Endothelial cell of umbilical vein (primary cell): ENCODE measurements around the gene AMIGO2. TPM values are rescaled to one million over a fixed set of nuclear protein-coding genes. Genes with fewer than 3 reads are reported as not detected.
"Not testable (repeated sequence)": the region's sequence is repeated elsewhere in the genome, so short reads cannot be mapped to it uniquely, and the experiment has no call there.

ENCODE experiments used
- BruUV-seq: library from RNA; stranded (reverse); fragments of 400-500 nt; replicated peaks from 2 replicates; lab custom pipeline; 2021; lab: Mats Ljungman, UMichigan
- CTCF ChIA-PET: fragments of 300-600, 350-600 bp; sonication (Branson Sonifier 250); formaldehyde crosslinking; loops from one replicate; lab custom pipeline; 2021; ENCODE audit warnings: antibody characterized with exemption, inconsistent platforms; lab: Charles Lee
- POLR2A ChIA-PET: fragments of 300-600, 350-600 bp; sonication (Branson Sonifier 250); formaldehyde crosslinking; loops from one replicate; lab custom pipeline; 2021; ENCODE audit warnings: antibody characterized with exemption, inconsistent platforms; lab: Charles Lee
- DNase-seq: peaks from one replicate; pipeline ENCODE4 v3.0.0-alpha.2; 2011; ENCODE audit warnings: low read depth, low spot score
- FAIRE-seq: peaks from 2 replicates; lab custom pipeline; 2011; peaks lifted over from hg19 to GRCh38; lab: Jason Lieb, UNC
- H2AFZ ChIP-seq: 2 replicates; pipeline ENCODE4 v1.6.0; 2012; ENCODE audit warnings: low read depth, low read length, control low read depth, inconsistent platforms
- H3K27ac ChIP-seq: 2 replicates; pipeline ENCODE4 v1.5.1; 2011; ENCODE audit warnings: low read depth, mild to moderate bottlenecking, control low read depth, low read length, moderate library complexity; ENCODE audit not compliant: insufficient read depth
- H3K27me3 ChIP-seq, 2 experiments: 2 replicates each; pipeline versions ENCODE4 v1.6.0 to v1.6.1; 2011; ENCODE audit warnings: low read length in 2 of 2, mixed read lengths in 1 of 2; ENCODE audit not compliant: control insufficient read depth in 2 of 2, insufficient read depth in 2 of 2
- H3K36me3 ChIP-seq, 2 experiments: 2 replicates in 1 of 2; 3 replicates in 1 of 2; pipeline ENCODE4 v1.5.1; 2011; ENCODE audit warnings: low read length in 2 of 2, mild to moderate bottlenecking in 1 of 2, moderate library complexity in 1 of 2; ENCODE audit not compliant: control insufficient read depth in 2 of 2, insufficient read depth in 2 of 2; ENCODE audit errors: extremely low read depth in 1 of 2
- H3K4me1 ChIP-seq: 3 replicates; pipeline ENCODE4 v1.5.1; 2011; ENCODE audit warnings: mild to moderate bottlenecking, low read length; ENCODE audit not compliant: control insufficient read depth, insufficient read depth; ENCODE audit errors: extremely low read depth
- H3K4me2 ChIP-seq: 2 replicates; pipeline ENCODE4 v1.6.1; 2011; ENCODE audit warnings: low read length, control low read depth, mixed read lengths; ENCODE audit not compliant: insufficient read depth
- H3K4me3 ChIP-seq, 3 experiments: fragments of 200-600 bp in 1 of 3; sonication (generic), shearing (Covaris generic) in 1 of 3; replicated peaks in 1 of 3; 2 replicates each; pipeline ENCODE4 v1.5.1; 2011 to 2016; ENCODE audit warnings: control low read depth in 3 of 3, low read length in 3 of 3, mild to moderate bottlenecking in 2 of 3, inconsistent platforms in 1 of 3, low read depth in 1 of 3, moderate library complexity in 1 of 3; ENCODE audit not compliant: insufficient read depth in 1 of 3
- H3K79me2 ChIP-seq: 2 replicates; pipeline ENCODE4 v1.6.0; 2012; ENCODE audit warnings: low read length, inconsistent platforms; ENCODE audit not compliant: control insufficient read depth, insufficient read depth
- H3K9ac ChIP-seq: replicated peaks from 2 replicates; pipeline ENCODE3; 2011; ENCODE audit warnings: low read length, control low read depth; ENCODE audit not compliant: insufficient read depth; ENCODE audit errors: extremely low read depth
- H3K9me1 ChIP-seq: replicated peaks from 3 replicates; pipeline ENCODE4 v1.6.0; 2011; ENCODE audit warnings: mild to moderate bottlenecking, low read length; ENCODE audit not compliant: control insufficient read depth, insufficient read depth; ENCODE audit errors: extremely low read depth
- H3K9me3 ChIP-seq: replicated peaks from 2 replicates; pipeline ENCODE4 v1.5.1; 2012; ENCODE audit warnings: low read length, inconsistent platforms; ENCODE audit not compliant: control insufficient read depth, insufficient read depth
- H4K20me1 ChIP-seq: replicated peaks from 2 replicates; pipeline ENCODE3; 2011; ENCODE audit warnings: mild to moderate bottlenecking, low read length; ENCODE audit not compliant: control insufficient read depth, insufficient read depth; ENCODE audit errors: extremely low read depth
- CTCF ChIP-seq, 2 donors: IDR thresholded peaks; 1 replicate in 1 of 2; 2 replicates in 1 of 2; pipeline ENCODE4 v1.5.1; 2011; ENCODE audit warnings: low read length in 2 of 2, mild to moderate bottlenecking in 2 of 2, moderate library complexity in 2 of 2, control low read depth in 1 of 2, inconsistent platforms in 1 of 2, low read depth in 1 of 2; ENCODE audit not compliant: insufficient read depth in 1 of 2; ENCODE audit errors: extremely low read depth in 1 of 2
- EZH2 ChIP-seq: IDR thresholded peaks from 2 replicates; pipeline ENCODE4 v1.6.1; 2012; ENCODE audit warnings: borderline replicate concordance, low read depth, mild to moderate bottlenecking, moderate library complexity, low read length, inconsistent platforms; ENCODE audit not compliant: severe bottlenecking
- FOS ChIP-seq: IDR thresholded peaks from 2 replicates; pipeline ENCODE4 v1.6.1; 2011; ENCODE audit warnings: mild to moderate bottlenecking, low read length, moderate library complexity, borderline replicate concordance; ENCODE audit not compliant: insufficient read depth
- GATA2 ChIP-seq: IDR thresholded peaks from 2 replicates; pipeline ENCODE4 v1.7.0; 2011; ENCODE audit warnings: low read depth, mild to moderate bottlenecking, moderate library complexity, mixed read lengths, low read length; ENCODE audit not compliant: insufficient read length, insufficient read depth
- JUN ChIP-seq: IDR thresholded peaks from 2 replicates; pipeline ENCODE4 v1.6.1; 2011; ENCODE audit warnings: borderline replicate concordance, low read depth; ENCODE audit not compliant: insufficient read length, insufficient read depth
- MAX ChIP-seq: IDR thresholded peaks from 2 replicates; pipeline ENCODE4 v1.6.1; 2011; ENCODE audit not compliant: insufficient read depth, insufficient read length
- MYC ChIP-seq: IDR thresholded peaks from one replicate; pipeline ENCODE4 v1.6.1; 2011; ENCODE audit warnings: mild to moderate bottlenecking, low read depth, low read length
- POLR2A ChIP-seq: IDR thresholded peaks from 2 replicates; pipeline ENCODE4 v1.6.1; 2012; ENCODE audit warnings: low read depth, mild to moderate bottlenecking, control low read depth, low read length
- POLR2AphosphoS5 ChIP-seq: IDR thresholded peaks from 2 replicates; pipeline ENCODE4 v1.6.1; 2012; ENCODE audit warnings: low read depth, mild to moderate bottlenecking, control low read depth, low read length, moderate library complexity; ENCODE audit not compliant: insufficient read depth
- dilution Hi-C: fragments of 300-500 bp; cut with MboI; formaldehyde crosslinking; loops from one replicate; pipeline ENCODE4 v1.15.0; 2019; ENCODE audit warnings: low sequenced_read_pairs; ENCODE audit not compliant: extremely low pct_ligation_motif_present
- intact Hi-C: fragments of 100-400 bp; cut with micrococcal nuclease; formaldehyde crosslinking; loops from one replicate; pipeline ENCODE4 v1.10.0; 2022
- polyA plus RNA-seq, 4 experiments: library from polyadenylated mRNA; depleted of rRNA in 3 of 4; stranded (reverse) in 3 of 4; unstranded in 1 of 4; fragments of >200 nt; gene quantifications; 2 replicates each; pipeline versions ENCODE4 v1.2.1 to v1.2.3, GENCODE V29; 2011 to 2012; ENCODE audit warnings: missing spikeins in 1 of 4
- total RNA-seq: library from RNA; stranded (reverse); gene quantifications from 2 replicates; pipeline ENCODE4 v1.2.3, GENCODE V29; 2021

Gene AMIGO2
- total and polyA plus RNA-seq, 2 donors (not counting 3 experiments of a cell fraction or from before 2014, with no cell fraction given), result 5.4 to 7.5 TPM

- BruUV-seq, result no TSS peak
- DNase-seq, result no peak
- CTCF ChIA-PET, result interaction anchor here (1.0 to 1.2 kb wide), 4 partner anchors 13 to 332 kb away, joined by 3 to 5 read pairs (median 3); partner anchors contain the start of gene PCED1B
These were observed 14.2 kb downstream of the AMIGO2 start for GRCh38 chr12:47065546-47065945.

GRCh38 chr12:47058640-47059039, 21.1 kb downstream of the AMIGO2 start:
- CTCF ChIA-PET, result interaction anchor here (0.7 kb wide), 1 partner anchor 13 kb away, joined by 3 read pairs; no protein-coding TSS in a partner anchor
- H3K4me2 ChIP-seq, H3K27ac ChIP-seq, H3K27me3 ChIP-seq, dilution Hi-C loops, H3K4me3 ChIP-seq, H3K9me1 ChIP-seq, H3K79me2 ChIP-seq, FAIRE-seq, H3K4me1 ChIP-seq, BruUV-seq, H2AFZ ChIP-seq, H3K9ac ChIP-seq, H4K20me1 ChIP-seq, H3K36me3 ChIP-seq, POLR2A ChIA-PET, DNase-seq, intact Hi-C loops, H3K9me3 ChIP-seq: not testable (repeated sequence)

More at GRCh38 chr12:47065546-47065945, 14.2 kb downstream of the AMIGO2 start:
- H3K4me2 ChIP-seq, result no peak overlapping the region
- H2AFZ ChIP-seq, result no peak overlapping the region
- no peaks in the 10 kb centered on the region for H4K20me1 ChIP-seq
- H3K9me3 ChIP-seq, result no peaks in the 10 kb centered on the region
- no peaks in the 10 kb centered on the region for H3K36me3 ChIP-seq
- no peaks in the 10 kb centered on the region for H3K27me3 ChIP-seq
- dilution Hi-C loops, result no loop called here
- no peak overlapping the region for H3K27ac ChIP-seq
- H3K4me3 ChIP-seq, result no peak overlapping the region
- no peak overlapping the region for H3K9ac ChIP-seq
- FAIRE-seq, result no peak
- POLR2A ChIA-PET, result no interaction called here
- H3K4me1 ChIP-seq, result no peaks in the 10 kb centered on the region
- TF ChIP-seq GATA2 (no peak), EZH2 (no peak), MYC (no peak), POLR2AphosphoS5 (no peak), FOS (no peak), CTCF (IDR thresholded peaks at IDR 0.05; ENCODE audit: extremely low read depth in 1 of 2, insufficient read depth in 1 of 2, low read depth in 1 of 2, low read length in 2 of 2) (no peak), JUN (no peak), POLR2A (no peak), MAX (no peak)
- H3K9me1 ChIP-seq, result no peaks in the 10 kb centered on the region
- intact Hi-C loops, result no loop called here
- H3K79me2 ChIP-seq, result no peaks in the 10 kb centered on the region

- H3K27ac ChIP-seq, H3K9me3 ChIP-seq, CTCF ChIA-PET, intact Hi-C loops, H3K36me3 ChIP-seq, H3K9me1 ChIP-seq, dilution Hi-C loops, H3K9ac ChIP-seq, FAIRE-seq, H3K79me2 ChIP-seq, BruUV-seq, H3K4me3 ChIP-seq, H3K4me1 ChIP-seq, DNase-seq, H2AFZ ChIP-seq, POLR2A ChIA-PET, H3K4me2 ChIP-seq, H4K20me1 ChIP-seq: not testable (repeated sequence)
- peaks cover 8 to 16% of the 10 kb centered on the region in 2 experiments for H3K27me3 ChIP-seq
These were observed 22.8 kb downstream of the AMIGO2 start for GRCh38 chr12:47056944-47057343.
